ENCODE measurements around the gene FLOT2.
"Not testable (repeated sequence)": the region's sequence is repeated elsewhere in the genome, so short reads cannot be mapped to it uniquely, and the experiment has no call there.

Gene FLOT2

DNA sequence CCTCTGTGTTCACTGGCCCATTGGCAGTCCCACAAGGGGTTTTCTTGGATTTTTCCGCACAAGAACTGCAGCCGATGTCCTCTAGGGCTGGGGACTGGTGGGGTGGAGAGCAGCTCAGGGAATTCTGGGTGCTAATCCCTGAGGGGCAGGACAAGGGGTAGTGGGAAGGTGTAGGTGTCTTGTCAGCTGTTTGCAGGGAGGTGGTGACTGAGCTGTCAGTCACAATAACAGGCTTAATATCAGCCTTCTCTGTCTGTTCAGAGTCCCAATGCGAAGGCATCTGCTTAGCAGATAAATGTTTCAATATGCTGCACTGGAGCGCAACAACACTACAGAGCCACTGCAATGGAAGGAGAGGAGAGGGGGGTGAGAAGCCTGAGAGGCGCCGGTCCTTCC, 15.4 kb upstream of the FLOT2 start:
- no peak for DNase-seq

DNA sequence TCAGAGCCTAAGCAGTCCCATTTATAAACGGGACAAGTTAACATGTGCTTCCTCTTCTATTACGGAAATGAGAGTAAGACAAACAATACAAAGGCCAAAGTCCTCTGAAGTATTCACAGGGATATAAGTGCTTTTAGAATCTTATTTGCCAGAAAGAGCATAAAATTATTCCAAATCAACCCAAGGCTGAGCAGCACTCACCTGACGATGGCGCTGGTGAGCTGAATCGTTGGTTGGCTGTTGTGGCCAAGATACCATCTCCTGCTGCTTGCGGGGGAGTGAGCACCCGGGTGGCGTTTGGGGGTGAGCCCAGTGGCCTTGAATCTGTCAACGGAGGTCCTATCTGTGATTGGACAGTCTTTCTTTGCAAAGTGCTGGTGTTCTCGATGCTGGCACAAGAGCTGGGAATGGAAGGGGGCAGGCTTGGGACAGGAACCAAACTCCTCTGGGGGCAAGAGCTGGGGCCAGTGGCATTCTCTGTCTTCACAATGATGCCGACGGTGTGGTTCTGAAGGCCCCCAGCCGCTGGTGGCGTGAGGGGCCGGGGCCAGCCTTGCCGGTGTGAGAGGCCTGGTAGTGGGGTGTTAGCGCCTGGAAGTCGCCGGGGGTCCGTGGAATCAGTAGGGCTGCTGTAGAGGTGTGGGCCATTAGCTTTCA, 14.9 kb upstream of the FLOT2 start:
- no peak for DNase-seq

DNA sequence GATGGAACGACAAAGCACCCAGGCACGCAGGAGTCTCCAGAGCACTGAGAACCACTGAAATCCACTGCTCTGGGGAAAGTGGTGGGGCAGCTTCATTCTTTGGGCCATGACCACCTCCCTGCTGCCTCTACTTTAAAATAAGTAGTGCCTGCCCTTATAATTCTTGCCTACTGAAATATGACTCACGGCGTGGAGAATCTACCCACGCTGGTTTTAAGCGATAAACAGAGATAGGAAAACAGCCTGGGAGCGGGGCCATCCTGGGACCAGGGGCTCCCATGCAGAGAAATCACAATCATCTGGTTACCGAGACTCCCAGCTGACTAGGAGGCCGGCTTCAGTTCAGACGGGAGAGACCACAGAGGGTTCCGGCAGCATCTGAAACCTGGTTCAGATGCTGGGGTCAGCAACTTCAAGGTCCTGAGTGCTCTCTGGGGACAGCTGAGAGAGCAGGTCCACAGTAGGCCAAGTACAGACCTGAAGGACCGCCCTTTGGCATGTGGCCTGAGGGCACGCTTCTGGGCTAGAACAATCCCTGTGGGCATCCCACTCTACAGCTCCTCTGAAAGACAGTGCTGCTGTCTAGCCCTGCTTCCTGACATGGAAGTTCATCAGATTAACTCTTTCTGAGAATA, 14.0 kb upstream of the FLOT2 start:
- DNase-seq: no peak

DNA sequence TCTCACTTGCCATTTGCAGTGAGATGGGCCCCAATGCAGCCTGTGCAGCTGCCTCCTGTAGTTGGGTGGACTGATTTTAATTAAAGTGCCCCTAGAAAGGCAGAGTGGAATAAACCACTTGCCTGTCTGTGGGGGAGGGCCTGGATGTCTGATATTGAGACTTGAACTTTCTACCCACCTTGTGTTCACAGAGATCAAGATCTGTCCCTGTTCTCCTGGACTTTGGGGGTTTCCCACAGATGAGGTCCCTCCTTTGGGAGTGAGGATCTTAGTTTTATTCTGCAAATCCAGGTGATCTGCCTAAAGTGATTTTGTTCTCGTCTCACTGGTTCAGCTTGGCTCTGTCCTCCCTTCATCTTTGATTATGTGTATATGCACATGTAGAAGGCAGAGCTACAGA, 13.0 kb upstream of the FLOT2 start:
- no peak for DNase-seq

DNA sequence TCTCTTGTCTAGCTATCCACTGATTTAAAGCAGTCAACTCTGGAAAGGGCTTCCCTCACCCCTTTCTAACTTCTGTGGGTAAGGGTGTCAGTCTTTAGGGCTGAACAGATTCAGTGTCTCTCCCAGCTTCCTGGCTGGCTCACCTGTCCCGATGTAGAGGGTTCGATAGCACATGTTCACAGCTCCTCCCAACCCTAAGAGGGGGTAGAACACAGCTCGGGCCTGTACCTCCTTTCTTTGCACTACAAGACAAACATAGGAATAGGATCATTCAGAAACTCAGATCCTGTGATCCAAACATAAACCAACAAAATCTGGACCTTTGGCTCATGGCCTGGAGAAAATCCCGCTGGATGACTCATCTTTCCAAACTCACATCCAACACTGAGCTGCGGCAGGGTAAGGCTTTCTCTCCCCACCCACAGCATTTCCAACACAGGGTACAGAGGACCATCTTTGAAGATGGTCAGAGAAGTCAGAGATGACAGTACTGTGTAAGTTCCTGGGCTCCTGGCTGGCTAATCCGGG, 11.2 kb upstream of the FLOT2 start:
- DNase-seq: no peak

DNA sequence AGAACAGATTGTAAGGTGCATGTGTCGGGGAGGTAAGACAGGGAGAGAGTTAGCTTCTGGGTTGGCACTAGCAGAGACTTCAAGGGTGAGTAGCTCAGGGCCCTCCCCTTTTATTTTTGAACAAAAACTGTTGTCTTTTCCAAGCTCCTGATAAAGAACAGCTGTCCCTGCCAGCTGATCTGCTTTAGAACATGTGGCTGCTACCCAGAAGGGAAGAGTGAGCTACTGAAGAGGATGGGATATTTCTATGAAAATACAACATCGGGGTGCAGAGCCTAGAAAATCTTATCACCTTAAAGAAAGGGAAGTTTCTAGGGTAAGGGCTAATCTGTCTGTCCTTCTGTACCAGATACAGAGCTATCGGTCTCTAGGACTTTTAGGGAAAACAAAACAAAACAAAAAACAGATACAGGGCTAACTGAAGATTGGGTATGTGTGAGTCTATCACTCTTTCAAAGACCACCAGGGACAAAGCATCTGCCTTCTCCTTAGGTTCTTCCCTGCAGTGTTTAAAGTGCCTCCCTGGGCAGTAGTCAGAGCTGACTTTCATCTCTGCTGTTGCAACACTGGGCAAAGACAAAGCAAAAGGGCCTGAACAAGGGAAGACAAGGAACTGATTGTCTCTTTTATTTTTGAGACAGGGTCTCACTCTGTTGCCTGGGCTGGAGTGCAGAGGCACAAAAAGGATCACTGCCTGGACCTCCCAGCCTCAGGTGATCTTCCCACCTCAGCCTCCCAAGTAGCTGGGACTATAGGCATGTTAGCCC, 10.4 kb upstream of the FLOT2 start:
- DNase-seq: no peak

DNA sequence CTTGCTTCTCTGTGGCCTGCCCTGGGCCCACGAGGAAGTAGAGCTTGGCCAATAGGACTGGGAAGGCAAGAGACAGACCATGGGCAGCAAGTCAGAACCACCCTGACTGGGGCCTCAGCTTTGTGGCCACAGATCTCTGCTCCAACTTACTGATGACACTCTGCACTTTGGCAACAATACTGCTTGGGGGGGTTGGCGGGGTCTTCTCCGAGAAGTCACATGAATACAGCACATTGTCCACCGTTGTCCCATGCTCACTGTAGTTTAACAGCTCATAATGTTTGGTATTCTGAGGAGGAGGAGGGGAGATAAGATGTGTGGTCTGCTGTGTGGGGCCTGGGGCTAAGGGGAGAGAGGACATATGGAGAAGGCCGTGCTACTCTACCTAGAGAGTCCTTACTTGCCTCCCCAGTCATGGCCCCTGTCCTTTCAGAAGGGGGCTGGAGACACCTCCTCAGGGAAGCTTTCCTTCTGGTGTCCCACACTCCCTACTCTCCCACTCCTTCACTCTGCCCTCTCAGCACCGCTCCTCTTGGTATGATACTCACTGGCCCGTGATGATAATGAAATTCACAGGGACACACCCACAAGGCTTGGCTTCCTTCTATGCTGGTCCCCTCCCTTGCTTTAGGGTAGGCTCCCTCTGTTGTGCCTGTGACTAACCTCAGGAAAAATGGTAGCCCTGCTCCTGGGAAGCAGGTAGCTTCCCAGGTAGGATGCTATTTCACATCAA, 9.3 kb upstream of the FLOT2 start:
- no peak for DNase-seq

DNA sequence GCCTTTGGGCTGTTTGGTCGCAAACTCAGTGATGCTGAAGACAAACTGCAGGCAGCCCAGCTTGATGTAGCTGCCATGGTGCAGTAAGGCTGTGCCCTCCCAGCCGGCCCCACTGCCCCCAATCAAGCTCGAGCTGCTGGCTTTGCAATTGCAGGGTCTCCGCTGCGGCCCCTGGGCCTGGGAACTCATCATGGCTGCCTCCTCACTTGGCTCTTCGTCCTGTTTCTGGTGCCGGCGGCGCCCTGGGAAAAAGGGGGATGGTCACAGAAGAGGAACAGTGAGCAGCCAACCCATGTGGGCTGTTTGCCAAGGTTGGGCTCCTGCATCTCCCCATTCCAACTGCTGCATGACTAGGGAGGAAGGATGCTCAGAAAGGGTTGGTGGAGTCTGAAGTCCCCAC, 8.7 kb upstream of the FLOT2 start:
- DNase-seq: no peak

DNA sequence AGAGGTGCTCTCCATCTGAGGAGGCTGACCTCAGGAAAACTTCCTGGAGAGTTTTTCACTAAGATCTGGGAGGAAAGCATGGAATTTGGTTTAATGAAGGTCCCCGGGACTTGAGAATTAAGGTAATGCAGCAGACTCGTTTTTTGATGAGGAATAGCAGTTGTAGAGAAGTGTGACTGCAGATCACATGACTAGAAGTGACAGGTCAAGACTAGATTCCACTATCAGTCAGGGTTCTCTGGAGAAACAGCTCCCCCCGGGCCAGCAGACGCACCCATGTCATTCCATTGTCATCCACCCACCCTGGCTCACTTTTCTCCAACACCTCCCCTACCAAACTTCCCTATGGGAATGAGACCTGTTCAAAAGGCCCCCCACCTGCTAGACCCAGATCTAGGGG, 7.3 kb upstream of the FLOT2 start:
- DNase-seq: no peak

DNA sequence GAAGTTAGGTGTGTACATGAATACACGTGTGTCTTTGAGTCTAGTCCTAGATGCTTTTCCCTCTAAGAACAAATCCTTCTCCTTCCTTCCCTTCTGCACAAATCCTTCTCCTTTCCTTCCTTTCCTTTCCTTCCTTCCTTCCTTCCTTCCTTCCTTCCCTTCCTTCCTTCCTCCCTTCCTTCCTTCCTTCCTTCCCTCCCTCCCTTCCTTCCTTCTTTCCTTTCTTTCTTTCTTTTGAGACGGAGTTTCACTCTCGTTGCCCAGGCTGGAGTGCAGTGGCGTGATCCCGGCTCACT, 6.0 kb upstream of the FLOT2 start:
- DNase-seq: not testable (repeated sequence)

DNA sequence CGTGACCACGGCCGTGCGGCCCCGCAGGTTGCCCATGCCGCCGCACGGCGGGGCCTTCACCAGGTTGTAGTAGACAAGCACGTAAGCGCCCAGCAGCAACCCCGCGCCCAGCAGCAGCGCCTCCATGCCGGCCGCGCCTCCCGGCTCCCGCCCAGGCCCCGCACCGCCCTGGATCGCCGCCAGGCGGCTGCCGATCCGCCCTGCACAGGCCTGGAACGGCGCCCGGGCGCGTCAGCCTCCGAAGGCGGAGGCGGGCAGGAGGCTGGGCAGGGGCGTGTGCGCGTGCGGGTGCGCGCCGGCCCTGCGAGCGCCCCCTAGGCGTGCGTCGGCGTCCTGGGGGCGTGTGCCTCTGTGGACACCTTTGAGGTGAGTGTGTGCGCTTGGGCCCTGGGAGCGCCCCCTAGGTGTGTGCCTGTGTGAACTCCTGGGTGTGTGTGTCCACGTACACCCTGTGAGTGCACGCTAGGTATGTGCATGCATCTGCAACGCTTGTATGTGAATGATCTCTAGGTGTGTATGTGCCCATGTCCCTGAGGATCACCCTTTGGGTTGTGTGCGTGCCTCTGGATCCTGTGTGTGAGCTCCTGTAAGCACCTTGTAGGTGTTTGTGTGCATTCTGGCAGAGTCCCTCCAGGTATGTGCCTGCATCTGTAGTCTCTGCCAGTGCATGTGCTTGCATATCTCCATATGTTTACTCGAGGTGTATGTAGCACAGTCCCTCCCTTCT, 5.4 kb upstream of the FLOT2 start, which contains the start of gene DHRS13:
Gene DHRS13 (minus strand): TSS at position 261 of the 727 bp plus-strand sequence. CDS start 135 bp downstream, at position 126.
- DNase-seq: peak; percentile 94

DNA sequence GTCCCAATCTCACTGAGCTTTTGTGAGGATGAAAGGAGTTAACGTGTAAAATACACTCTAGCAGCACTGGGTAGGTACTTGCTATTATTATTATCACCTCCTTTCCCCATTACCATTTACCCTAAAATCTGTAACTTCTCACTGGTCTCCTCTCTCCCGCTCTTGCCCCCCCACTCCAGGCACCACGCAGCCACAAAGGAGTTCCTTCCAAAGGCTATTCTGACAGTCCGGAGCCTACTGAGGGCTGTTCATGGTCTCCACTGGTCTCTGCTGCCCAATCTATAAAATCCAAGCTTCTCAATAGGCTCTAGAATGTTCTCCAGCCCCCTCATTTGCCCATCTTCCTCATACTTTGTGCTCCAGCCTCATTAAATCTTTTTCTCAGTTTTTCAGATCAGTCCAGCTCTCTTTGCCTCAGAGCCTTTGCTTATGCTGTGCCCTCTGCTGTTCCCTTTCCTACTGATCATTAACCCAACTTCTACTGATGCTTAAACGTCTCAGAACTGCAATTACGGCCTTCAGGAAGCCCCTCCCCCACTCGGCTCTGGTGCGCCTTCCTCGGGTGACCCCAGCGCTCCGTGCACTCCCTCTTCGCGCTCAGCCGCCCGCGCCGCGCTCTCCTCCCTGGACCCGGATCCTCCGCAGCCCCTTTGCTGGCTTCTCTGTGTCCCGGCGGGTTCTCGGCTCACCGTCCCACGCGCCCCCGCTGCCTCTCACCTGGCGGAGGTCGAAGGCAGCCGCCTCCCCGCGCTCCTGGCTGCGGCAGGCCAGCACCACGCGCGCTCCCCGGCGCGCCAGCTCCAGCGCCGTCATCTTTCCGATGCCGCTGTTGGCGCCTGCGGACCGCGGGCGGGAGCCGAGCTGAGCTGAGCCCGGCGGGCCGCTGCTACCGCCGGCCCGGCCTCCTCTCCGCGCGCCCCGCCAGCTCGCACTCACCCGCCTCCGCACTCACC, 4.6 kb upstream of the FLOT2 start:
- peak; percentile 58 for DNase-seq

DNA sequence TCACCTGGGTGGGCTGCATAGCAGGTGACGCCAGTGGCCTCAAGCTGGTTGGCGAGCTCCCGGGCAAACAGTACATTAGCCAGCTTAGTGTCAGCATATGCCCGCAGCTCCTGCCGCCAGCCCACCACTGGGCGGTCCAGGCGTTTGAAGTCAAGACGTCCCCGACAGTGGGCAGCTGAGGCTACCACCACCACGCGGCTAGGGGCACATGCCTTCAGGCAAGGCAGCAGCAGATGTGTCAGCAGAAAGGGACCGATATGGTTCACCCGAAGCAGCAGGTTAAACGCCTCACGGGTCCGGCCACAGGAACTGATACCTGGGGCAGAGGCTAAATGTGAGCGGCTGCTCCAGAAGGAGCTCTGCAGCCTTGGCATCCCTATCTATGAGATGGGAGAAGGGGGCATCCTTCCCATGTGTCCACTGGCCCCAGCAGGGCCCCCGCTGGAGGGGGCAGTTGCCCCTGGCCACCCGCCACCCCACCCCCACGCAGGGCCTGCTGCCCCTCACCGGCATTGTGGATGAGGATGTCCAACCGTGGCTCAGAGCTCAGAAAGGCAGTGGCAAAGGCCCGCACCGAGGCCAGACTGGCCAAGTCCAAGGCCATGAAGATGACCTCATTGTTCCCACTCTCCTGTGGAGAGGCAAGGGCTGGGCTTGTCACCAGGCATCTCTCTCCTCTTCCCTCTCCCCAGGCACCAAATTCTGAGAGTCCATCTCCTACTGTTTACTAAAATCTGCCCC, 3.6 kb upstream of the FLOT2 start:
- no peak for DNase-seq

DNA sequence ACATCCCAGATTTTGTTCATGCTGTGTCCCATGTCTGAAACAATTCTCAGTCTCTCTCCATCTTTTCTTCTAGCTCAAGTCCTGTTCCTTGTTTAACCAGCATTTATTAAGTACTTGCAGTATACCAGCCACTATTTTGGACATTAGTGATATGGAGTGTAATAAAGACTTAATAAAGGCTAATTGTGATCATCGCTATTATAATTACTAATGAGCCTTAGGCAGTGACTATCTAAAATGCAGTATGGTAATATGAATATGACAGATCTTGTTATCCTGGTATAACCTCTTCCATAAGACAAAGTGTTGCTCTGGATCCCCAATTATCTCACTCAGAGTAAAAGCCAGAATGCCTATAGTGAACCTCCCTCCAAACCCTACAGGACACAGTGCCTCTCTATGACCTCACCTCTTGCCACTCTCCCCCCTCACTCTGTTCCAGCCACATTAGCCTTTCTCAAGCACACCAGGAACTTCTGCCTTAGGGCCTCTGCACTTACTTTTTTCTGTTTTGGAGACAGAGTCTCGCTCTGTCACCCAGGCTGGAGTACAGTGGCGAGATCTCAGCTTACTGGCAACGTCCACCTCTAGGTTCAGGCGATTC, 1.8 kb upstream of the FLOT2 start:
- DNase-seq: no peak

DNA sequence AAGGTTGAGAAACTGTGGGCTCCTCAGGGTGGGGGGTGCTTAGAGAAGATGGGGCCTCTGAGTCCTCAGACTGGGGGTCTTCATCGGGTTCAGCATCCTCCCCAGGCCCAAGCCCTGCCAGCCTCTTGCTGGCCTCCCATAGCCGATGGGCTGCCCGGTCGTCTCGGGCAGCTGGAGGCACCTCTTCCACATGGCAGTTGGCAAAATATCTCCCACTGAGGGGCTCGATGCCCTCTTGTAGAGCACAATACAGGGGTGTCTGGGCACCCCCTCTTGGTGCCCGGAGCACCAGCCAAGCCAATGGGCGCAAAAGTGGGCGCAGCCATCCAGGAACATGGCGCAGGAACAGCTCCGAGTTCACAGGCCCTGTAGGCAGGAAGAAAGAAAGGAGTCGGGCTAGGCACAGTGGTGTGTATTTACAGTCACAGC, 1.0 kb upstream of the FLOT2 start:
- no peak for DNase-seq

DNA sequence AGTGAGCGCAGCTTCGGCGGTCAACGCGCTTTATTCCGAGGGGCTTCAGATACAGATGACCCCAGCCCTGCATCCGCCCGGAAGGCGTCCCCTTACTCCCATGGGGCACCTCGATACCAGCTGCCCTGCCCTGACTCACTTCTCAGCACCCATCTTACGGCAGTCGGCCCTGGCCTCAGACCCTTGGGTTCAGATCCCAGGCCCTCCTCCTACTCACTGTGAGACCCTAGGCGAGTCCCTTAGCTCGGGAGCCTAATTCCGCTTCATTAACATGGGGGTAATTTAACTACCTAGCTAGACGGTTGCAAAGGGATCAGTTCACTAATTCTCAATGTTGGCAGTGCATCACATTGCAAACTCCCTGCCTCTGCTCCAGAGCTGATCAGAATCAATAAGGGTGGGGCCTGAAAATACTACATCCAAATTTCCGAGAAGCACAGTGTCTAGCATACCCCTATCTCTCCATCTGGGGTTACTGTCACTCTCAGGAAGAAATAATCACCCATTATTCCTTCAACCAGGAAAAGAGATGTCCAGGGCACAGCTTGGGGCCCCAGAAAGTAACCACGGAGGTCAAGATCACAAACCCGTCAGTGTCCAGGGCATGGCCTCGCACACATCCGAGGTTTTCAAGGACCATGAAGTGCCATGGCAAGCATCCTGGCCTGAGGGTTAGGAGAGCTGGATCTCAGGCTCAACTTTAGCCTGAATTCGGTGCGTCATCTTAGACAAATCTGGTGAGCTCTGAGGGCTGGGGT, 415 bp upstream of the FLOT2 start:
- peak; percentile 32 for DNase-seq

DNA sequence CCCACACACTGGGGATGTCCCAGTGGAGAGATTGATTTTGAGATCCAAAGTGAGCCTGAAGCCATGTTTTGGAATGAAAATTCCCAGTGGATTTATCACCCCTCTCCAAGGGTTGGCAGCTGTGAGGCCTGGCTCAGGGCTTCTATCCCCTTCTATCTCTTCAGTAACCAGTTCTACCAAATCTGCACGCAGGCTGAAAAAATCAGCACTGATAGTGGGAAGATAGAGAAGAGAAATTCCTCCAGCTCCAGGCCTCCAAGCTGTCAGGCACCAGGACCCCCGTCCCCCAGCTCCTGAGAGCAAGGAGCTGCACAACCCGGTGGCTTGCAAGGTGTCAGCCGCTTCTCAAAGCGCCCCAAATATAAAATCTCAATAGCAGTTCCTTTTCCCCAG, 1.0 kb downstream of the FLOT2 start:
- DNase-seq: no peak

DNA sequence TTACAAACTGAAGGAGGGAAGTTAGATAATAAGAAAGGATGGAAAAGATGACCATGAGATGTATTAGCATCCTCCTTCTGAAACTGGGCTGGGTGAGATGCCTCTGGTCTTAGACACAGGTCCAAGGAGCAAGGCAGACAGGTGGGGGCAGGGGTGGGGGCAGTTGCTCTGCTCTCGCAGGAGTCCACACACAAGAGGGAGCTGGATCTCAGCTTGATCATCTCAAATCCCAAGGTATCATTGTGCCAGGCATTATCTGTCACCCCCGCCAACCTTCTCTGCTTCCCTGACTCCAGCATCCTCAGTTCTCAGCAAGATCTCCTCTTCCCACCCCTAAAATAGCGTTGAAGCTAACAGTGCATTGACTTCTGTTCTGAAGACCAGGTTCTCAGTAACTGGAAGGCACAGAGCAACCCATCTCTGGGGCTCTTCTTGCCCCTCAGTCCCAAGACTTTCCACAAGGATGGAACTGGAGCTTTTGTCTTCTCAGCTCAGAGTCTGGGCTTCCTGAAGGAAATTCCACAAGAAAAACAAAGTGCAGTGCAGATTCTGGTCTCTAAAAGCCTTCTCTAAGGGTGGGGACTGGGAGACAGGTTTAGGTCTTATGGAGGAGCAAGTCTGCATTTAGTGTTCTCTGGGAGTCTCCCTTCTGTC, 1.6 kb downstream of the FLOT2 start:
- no peak for DNase-seq

All from activated CD8-positive, alpha-beta memory T cell treated with anti-CD3 and anti-CD28 coated beads, Interleukin-2, amount 50 U/mL, for 4 hours (primary cell).